Cardiac fibroblast (primary cell): Measurements from ENCODE around the gene HMX1.

ENCODE experiments used
- DNase-seq, 2 donors: peaks; one replicate each; pipeline versions ENCODE4 v3.0.0 to v3.0.0-alpha.2; 2010; ENCODE audit warnings: low read depth in 2 of 2
- H3K4me3 ChIP-seq, 2 donors: replicated peaks in 1 of 2; 1 replicate in 1 of 2; 2 replicates in 1 of 2; pipeline ENCODE4 v1.5.1; 2011; ENCODE audit warnings: low read depth in 2 of 2, low read length in 2 of 2, mild to moderate bottlenecking in 2 of 2, moderate library complexity in 1 of 2
- TF ChIP-seq, protein P1 (sequence below): IDR thresholded peaks from one replicate; pipeline ENCODE4 v1.5.1; 2011; ENCODE audit warnings: low read depth, mild to moderate bottlenecking, low read length, inconsistent platforms

Gene HMX1

DNA sequence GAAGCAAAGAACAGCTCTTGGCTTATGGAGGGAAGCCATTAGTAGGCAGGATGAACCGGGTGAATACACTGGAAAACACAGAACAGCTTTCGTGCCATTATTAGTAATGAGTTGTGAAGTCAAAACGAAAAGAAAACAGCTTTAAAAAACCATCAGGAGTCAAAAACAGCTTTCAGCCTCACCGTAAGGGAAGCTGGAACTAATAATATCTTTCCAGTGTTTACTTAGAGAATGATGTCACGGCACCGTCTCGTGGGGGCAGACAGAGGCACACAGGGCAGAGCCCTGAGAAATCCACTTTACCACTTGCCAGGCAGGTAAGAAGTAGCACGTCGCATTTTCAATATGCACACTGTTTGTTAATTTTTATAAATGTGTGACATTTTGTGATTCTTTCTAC is 37.9 kb upstream of the HMX1 start:
- no peak overlapping the region for H3K4me3 ChIP-seq
- no peak for DNase-seq
- TF ChIP-seq, protein P1, sequence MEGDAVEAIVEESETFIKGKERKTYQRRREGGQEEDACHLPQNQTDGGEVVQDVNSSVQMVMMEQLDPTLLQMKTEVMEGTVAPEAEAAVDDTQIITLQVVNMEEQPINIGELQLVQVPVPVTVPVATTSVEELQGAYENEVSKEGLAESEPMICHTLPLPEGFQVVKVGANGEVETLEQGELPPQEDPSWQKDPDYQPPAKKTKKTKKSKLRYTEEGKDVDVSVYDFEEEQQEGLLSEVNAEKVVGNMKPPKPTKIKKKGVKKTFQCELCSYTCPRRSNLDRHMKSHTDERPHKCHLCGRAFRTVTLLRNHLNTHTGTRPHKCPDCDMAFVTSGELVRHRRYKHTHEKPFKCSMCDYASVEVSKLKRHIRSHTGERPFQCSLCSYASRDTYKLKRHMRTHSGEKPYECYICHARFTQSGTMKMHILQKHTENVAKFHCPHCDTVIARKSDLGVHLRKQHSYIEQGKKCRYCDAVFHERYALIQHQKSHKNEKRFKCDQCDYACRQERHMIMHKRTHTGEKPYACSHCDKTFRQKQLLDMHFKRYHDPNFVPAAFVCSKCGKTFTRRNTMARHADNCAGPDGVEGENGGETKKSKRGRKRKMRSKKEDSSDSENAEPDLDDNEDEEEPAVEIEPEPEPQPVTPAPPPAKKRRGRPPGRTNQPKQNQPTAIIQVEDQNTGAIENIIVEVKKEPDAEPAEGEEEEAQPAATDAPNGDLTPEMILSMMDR = no peak

DNA sequence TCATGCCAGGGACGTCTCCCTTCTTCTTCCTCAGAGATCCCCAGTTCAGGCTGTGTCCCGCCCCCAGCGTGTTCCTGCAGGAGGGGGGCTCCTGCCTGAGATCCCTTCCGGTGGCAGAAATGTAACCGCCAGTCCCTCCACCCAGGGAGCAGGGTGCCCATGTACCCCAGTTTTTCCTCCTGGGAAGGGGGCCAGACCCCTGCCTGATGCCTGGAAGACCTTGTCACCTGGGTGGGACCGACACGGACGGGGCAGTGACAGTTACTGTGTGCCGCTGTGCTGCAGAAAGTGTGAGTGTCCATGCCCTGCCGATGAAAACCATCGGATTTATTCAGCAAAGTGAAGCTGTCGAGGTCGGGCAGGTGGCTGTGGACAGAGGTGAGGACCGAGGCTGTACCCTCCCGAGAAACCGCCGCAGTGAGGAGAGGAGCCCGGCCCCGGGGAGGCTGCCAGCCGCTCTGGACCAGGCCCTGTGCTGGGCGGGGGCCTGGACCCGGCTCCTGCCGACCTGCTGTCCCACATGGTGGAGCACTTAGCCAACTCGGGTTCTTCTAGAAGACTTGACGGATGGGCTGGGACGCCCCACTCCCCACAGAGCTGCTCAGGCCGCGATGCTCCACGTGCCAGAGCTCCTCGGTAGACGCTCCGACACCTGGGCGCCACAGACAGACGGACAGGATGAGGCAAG is 36.7 kb upstream of the HMX1 start:
- TF ChIP-seq, protein P1 = no peak
- DNase-seq = no peak
- H3K4me3 ChIP-seq = no peak overlapping the region

DNA sequence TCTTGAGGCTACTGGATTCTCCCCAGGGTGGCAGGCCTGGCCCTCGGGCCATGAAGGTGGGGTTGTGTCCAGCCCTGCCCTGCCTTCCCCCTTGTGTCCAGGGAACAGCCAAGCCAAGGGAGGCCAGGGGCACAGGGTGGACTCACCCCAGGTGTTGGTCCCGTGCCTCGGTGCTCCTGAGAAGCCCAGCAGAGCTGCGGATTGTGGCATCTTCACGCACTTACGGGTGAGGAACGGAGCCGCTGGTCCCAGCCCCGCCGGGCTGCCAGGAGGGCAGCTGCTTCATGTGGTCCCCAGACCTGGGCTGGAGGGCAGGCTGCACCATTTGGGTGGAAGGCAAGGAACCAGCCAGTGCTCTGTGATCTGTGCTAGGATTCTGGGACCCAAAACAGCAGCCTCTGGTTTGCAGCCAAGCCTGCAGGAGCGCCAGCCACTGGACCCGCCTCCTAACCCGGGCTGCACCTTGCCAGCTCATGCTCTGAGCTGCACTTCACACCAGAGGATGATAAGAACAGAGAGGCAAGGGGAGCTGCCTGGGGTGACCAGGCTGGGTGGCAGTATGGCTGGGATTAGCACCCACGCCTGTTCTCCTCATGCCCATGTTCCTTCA is 36.1 kb upstream of the HMX1 start:
- TF ChIP-seq, protein P1 = no peak
- H3K4me3 ChIP-seq = no peak overlapping the region
- DNase-seq = no peak

DNA sequence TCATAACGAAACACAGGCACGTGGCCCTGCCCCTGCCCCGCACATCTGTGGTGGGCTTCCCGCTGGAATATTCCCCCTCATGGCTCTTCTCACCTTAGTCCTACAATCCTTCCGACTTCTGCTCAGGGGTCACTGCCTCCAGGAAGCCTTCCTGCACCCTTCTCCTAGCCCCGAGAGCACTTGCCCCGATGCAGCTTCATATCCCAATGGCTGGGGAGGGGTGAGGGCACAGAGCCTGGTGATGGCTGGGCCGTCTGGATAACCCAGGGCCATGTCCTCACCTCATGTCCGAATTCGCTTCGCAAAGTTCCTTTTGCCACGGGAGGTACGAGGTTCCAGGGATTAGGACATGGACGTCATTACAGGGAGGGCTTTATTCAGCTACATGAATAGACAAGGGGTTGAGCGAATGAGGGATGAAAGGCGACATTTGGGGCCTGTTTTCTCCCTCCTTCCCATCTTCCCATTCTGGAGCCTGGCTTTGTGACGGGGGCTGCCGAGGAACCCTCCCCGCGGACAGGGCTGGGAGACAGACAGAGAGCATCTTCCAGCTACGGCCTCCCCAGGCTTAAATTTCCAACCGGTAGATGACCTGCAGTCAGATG is 35.5 kb upstream of the HMX1 start:
- no peak for DNase-seq
- TF ChIP-seq, protein P1 = no peak
- no peak overlapping the region for H3K4me3 ChIP-seq

DNA sequence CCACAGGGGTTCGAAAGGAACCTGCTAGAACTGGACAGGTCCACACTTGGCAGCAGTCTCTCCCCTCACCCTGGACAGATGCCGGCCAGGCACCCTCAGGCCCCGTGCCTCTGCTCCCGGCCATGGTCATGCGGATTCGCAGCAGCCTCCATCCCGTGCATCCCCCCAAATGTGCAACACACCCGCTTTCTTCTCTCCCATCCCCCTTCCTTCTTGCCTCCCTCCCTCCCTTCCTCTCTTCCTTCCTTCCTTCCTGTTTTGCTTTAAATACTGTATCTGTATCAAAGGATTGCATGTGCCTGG is 35.0 kb upstream of the HMX1 start:
- no peak for DNase-seq
- TF ChIP-seq, protein P1 = no peak
- no peak overlapping the region for H3K4me3 ChIP-seq

DNA sequence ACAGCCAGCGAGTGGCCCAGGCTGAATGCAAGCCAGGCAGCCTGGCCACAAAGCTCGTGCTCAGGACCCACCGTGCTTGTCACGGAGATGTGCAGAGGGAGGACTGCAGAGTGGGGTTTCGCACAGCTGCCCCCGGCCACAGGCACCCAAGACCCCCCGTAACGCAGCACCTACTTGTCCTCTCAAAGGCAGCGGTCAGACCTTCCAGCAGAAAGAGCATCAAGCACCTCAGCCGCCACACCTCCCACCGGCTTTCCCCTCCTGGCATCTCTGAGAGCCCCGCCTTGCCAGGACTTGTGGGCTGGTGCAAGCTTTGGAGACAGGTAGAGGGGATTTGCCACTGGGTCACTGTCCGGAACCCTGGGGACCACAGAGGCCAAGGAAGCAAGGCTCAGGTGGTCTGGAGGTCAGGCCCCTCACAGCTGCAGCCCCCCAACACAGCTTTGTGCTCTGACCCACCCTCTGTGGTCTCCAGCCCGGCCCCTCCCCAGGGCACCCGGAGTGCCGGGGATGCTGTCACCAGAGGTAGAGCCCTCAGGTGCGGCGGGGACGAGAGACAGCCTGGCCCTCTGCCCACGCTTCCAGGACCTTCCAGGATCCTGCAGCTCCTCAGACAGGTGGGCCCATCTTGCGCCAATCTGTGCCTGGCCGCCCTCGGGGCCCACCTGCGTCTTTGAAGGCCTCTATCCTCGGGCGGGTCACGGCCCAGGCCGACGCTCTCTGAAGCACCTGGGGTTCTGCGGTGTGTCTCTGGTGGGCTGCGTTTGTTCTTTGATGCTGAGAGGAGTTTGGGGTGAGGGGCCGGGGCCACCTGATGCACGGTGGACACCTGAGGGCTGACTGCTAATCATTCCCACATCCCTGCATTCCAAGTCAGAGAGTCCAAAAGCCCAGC is 34.4 kb upstream of the HMX1 start:
- DNase-seq = no peak
- TF ChIP-seq, protein P1 = no peak

More for the DNA sequence above, 34.4 kb upstream of the HMX1 start:
- no peak overlapping the region for H3K4me3 ChIP-seq
